Ascending aorta (tissue), 2 donors: ENCODE results near the gene LTN1. TPM values are rescaled to one million over a fixed set of nuclear protein-coding genes. Genes with fewer than 3 reads are reported as not detected.
A peak's percentile ranks its signal among the peaks of the same experiment; 100 is the strongest.
"Not testable (repeated sequence)": the region's sequence is repeated elsewhere in the genome, so short reads cannot be mapped to it uniquely, and the experiment has no call there.

Experiments used
- DNase-seq, 2 donors: peaks; one replicate each; pipeline ENCODE4 v3.0.0-alpha.2; 2019; ENCODE audit warnings: low spot score in 2 of 2
- H3K27ac ChIP-seq, 2 donors: fragments of 200-600 bp; sonication (generic); one replicate each; pipeline ENCODE4 v1.5.1; 2016 to 2017; ENCODE audit warnings: mild to moderate bottlenecking in 1 of 2
- H3K27me3 ChIP-seq: fragments of 200-600 bp; sonication (generic); one replicate; pipeline ENCODE4 v1.5.1; 2017
- H3K36me3 ChIP-seq, 2 donors: fragments of 200-600 bp; sonication (generic); one replicate each; pipeline ENCODE4 v1.5.1; 2016
- H3K4me1 ChIP-seq, 2 donors: fragments of 200-600 bp; sonication (generic); one replicate each; pipeline ENCODE4 v1.5.1; 2016 to 2017; ENCODE audit warnings: mild to moderate bottlenecking in 1 of 2
- H3K4me3 ChIP-seq, 2 donors: fragments of 200-600 bp; sonication (generic); one replicate each; pipeline ENCODE4 v1.5.1; 2016 to 2017; ENCODE audit warnings: mild to moderate bottlenecking in 1 of 2
- H3K9me3 ChIP-seq, 2 donors: fragments of 200-600 bp; sonication (generic); one replicate each; pipeline ENCODE4 v1.5.1; 2016
- CTCF ChIP-seq, 3 experiments: fragments of 200-600 bp in 2 of 3; fragments of 450-650 bp in 1 of 3; sonication (generic) in 2 of 3; IDR thresholded peaks; one replicate each; pipeline ENCODE4 v1.5.1; 2016 to 2019; ENCODE audit warnings: antibody characterized with exemption in 3 of 3, mild to moderate bottlenecking in 1 of 3, moderate library complexity in 1 of 3
- intact Hi-C: fragments of 100-400 bp; cut with DNase I; formaldehyde crosslinking; loops from one replicate; pipeline ENCODE4 v1.15.1; 2023
- total RNA-seq: library from RNA; depleted of rRNA; stranded (reverse); fragments of >200 nt; gene quantifications from one replicate; pipeline ENCODE4 v1.1.0, GENCODE V29; 2016

LTN1 gene
- total RNA-seq, 1 donor from 2014 or later, result 5.6 TPM

- intact Hi-C loops, result loop anchor here (1.0 to 10.0 kb wide), 3 partner anchors 9 to 292 kb away; partner anchors contain the start of genes BACH1 and USP16
- H3K4me3 ChIP-seq, result peak overlapping the region; percentile 65 to 77
- peak; percentile 85 to 97 for DNase-seq
- H3K27ac ChIP-seq, result peak overlapping the region; percentile 94 to 97
- H3K4me1 ChIP-seq, result peaks cover 0 to 6% of the 10 kb centered on the region in 2 donors
- no peaks in the 10 kb centered on the region for H3K9me3 ChIP-seq
- H3K36me3 ChIP-seq, result peaks cover 0 to 9% of the 10 kb centered on the region in 2 donors
- no peaks in the 10 kb centered on the region for H3K27me3 ChIP-seq
- TF ChIP-seq CTCF (IDR thresholded peaks at IDR 0.05), result no peak
Observed at GRCh38 chr21:29002442-29003144, 9.9 kb upstream of the LTN1 start.

GRCh38 chr21:28993293-28993629 lies 584 bp upstream of the LTN1 start:
- TF ChIP-seq CTCF (IDR thresholded peaks at IDR 0.05), result no peak
- no peaks in the 10 kb centered on the region for H3K27me3 ChIP-seq
- intact Hi-C loops, result loop anchor here (1.0 to 10.0 kb wide), 4 partner anchors 9 to 172 kb away; partner anchors contain the start of genes CCT8 and USP16
- H3K4me3 ChIP-seq, result peak overlapping the region; percentile 74 to 98
- H3K27ac ChIP-seq, result peak overlapping the region; percentile 86 to 90
- peaks cover 5 to 11% of the 10 kb centered on the region in 2 donors for H3K4me1 ChIP-seq
- no peaks in the 10 kb centered on the region for H3K36me3 ChIP-seq
- DNase-seq, result no peak
- H3K9me3 ChIP-seq, result no peaks in the 10 kb centered on the region

- no peak for TF ChIP-seq CTCF (IDR thresholded peaks at IDR 0.05)
- peak overlapping the region; percentile 86 to 90 for H3K27ac ChIP-seq
- peak overlapping the region; percentile 74 to 98 for H3K4me3 ChIP-seq
- no peak for DNase-seq
- intact Hi-C loops, result loop anchor here (2.0 to 10.0 kb wide), 3 partner anchors 33 to 173 kb away; partner anchors contain the start of genes CCT8 and USP16
- no peaks in the 10 kb centered on the region for H3K36me3 ChIP-seq
- no peaks in the 10 kb centered on the region for H3K9me3 ChIP-seq
- peaks cover 5 to 11% of the 10 kb centered on the region in 2 donors for H3K4me1 ChIP-seq
- no peaks in the 10 kb centered on the region for H3K27me3 ChIP-seq
Observed at GRCh38 chr21:28991861-28992525, 684 bp downstream of the LTN1 start.

DNA sequence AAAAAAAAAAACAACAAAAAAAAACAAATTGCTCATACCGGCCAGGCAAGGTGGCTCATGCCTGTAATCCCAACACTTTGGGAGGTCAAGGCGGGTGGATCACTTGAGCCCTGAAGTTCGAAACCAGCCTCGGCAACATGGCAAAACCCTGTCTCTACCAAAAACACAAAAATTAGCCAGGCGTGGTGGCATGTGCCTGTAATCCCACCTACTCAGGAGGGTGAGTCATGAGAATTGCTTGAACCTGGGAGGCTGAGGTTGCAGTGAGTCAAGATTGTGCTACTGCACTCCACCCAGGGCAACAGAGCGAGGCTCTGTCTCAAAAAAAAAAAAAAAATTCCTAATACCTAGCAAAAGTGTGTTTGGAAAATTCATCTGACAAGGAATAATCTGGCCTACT lies 4.5 kb downstream of the LTN1 start:
- intact Hi-C loops, result not testable (repeated sequence)
- peaks cover 20 to 30% of the 10 kb centered on the region in 2 donors for H3K36me3 ChIP-seq

GRCh38 chr21:28986677-28987076 lies 6.0 kb downstream of the LTN1 start:
- Histone ChIP-seq H3K9me3 (no peaks in the 10 kb centered on the region), H3K4me3 (no peak overlapping the region), H3K4me1 (peaks cover under 1 to 6% of the 10 kb centered on the region in 2 donors), H3K27ac (no peak overlapping the region), H3K27me3 (no peaks in the 10 kb centered on the region), H3K36me3 (peaks cover 22 to 45% of the 10 kb centered on the region in 2 donors)
- intact Hi-C loops, result no loop called here
- DNase-seq, result no peak
- no peak for TF ChIP-seq CTCF (IDR thresholded peaks at IDR 0.05)

More for the DNA sequence above, 4.5 kb downstream of the LTN1 start:
- not testable (repeated sequence) for H3K27ac ChIP-seq, H3K4me3 ChIP-seq, H3K4me1 ChIP-seq, H3K27me3 ChIP-seq, DNase-seq, H3K9me3 ChIP-seq

DNA sequence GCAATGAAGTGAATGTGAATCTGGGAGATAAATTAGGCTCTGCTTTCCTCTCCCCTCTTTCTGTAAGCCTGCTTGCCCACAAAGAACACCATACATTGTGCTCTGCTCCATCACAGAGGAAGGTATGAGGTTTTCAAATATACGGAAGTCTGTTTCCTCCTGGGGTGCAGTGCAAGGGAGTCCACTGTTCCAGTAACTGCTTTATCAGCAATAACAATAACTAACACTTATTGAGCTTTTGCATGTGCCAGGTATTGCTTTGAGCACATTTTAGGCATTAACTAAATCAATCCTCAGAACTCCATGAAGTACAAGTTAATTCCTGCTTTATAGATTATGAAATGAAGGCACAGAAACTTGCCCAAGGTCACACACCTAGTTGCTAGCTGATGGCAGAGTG lies 10.0 kb downstream of the LTN1 start:
- no peak for TF ChIP-seq CTCF (IDR thresholded peaks at IDR 0.05)
- Histone ChIP-seq H3K4me1 (no peaks in the 10 kb centered on the region), H3K4me3 (no peak overlapping the region), H3K27me3 (no peaks in the 10 kb centered on the region), H3K27ac (no peak overlapping the region), H3K36me3 (peaks cover 43 to 81% of the 10 kb centered on the region in 2 donors), H3K9me3 (no peaks in the 10 kb centered on the region)
- intact Hi-C loops, result no loop called here
- DNase-seq, result no peak
